Measurements from ENCODE around the gene PTPN23. TPM values are rescaled to one million over a fixed set of nuclear protein-coding genes. Genes with fewer than 3 reads are reported as not detected.
"Not testable (repeated sequence)": the region's sequence is repeated elsewhere in the genome, so short reads cannot be mapped to it uniquely, and the experiment has no call there.

PTPN23 gene
- polyA plus RNA-seq, 1 donor = 27.2 TPM

- DNase-seq = no peak
These were observed 61.2 kb downstream of the PTPN23 start for GRCh38 chr3:47441796-47442551.

GRCh38 chr3:47443611-47443995 is 62.8 kb downstream of the PTPN23 start:
- DNase-seq = no peak

GRCh38 chr3:47444103-47444502 is 63.3 kb downstream of the PTPN23 start:
- no peak for DNase-seq

GRCh38 chr3:47452453-47453215 is 71.8 kb downstream of the PTPN23 start:
- DNase-seq = no peak

- no peak for DNase-seq
These were observed 75.1 kb downstream of the PTPN23 start for GRCh38 chr3:47455806-47456452.

GRCh38 chr3:47456984-47457383 is 76.2 kb downstream of the PTPN23 start:
- DNase-seq = no peak

- not testable (repeated sequence) for DNase-seq
These were observed 78.8 kb downstream of the PTPN23 start for GRCh38 chr3:47459534-47460085.

Other genes with a start within 250 kb of the PTPN23 start
- 79.8 TPM for gene SETD2, start 216.9 kb upstream of the PTPN23 start, polyA plus RNA-seq (ENCODE audit: insufficient read length)
- gene KIF9, start 98.2 kb upstream of the PTPN23 start, polyA plus RNA-seq (ENCODE audit: insufficient read length) = 22.7 TPM
- 14.9 TPM for gene KLHL18, start 98.1 kb upstream of the PTPN23 start, polyA plus RNA-seq (ENCODE audit: insufficient read length)
- 83.5 TPM for gene SCAP, start 94.9 kb downstream of the PTPN23 start, polyA plus RNA-seq (ENCODE audit: insufficient read length)
- gene ELP6, start 132.7 kb downstream of the PTPN23 start, polyA plus RNA-seq (ENCODE audit: insufficient read length) = 47.8 TPM
- 1.2 TPM for gene CSPG5, start 197.8 kb downstream of the PTPN23 start, polyA plus RNA-seq (ENCODE audit: insufficient read length)

Measured in left kidney (tissue), 2 donors.